ENCODE results near the gene ARHGAP31.
A peak's percentile ranks its signal among the peaks of the same experiment; 100 is the strongest.

ARHGAP31 gene

GRCh38 chr3:119420196-119420595 is 126.0 kb downstream of the ARHGAP31 start:
- TF ChIP-seq SUZ12 (IDR thresholded peaks at IDR 0.05; ENCODE audit: extremely low read depth, insufficient read depth, insufficient read length) (no peak), YY1 (IDR thresholded peaks at IDR 0.05; ENCODE audit: insufficient read depth, insufficient read length) (no peak), ZNF274 (IDR thresholded peaks at IDR 0.05; ENCODE audit: low read depth, low read length) (no peak)
- Histone ChIP-seq H3K9me3 (ENCODE audit: insufficient read depth, low read length) (peaks cover under 1% of the 10 kb centered on the region; the same call in 1 of the 2 replicates), H3K36me3 (ENCODE audit: insufficient read depth, insufficient read length, low read length) (peaks cover 4% of the 10 kb centered on the region), H3K27me3 (ENCODE audit: insufficient read depth, insufficient read length) (no peaks in the 10 kb centered on the region), H3K4me3 (ENCODE audit: insufficient read length, low read depth) (no peak overlapping the region), H3K9ac (ENCODE audit: insufficient read length, low read depth) (no peak overlapping the region), H3K4me1 (ENCODE audit: insufficient read depth, insufficient read length) (no peaks in the 10 kb centered on the region)
- DNase-seq (ENCODE audit: low read depth, low spot score), result peak; percentile 11

DNA sequence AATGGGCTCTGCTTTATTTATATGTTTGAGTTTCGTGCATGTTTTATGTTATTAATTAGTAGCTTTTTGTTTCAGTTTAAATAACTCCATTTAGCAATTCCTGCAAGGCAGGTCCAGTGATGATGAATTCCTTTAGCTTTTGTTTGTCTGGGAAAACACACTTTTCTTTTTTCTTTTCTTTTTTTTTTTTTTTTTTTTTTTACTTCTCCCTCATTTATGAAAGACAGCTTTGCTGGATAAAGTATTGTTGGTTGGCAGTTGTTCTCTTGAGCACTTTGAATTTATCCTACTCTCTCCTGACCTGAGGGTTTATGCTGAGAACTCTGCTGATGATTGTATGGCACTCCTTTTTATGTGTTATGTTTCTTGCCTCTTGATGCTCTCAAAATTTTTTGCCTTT is 133.5 kb downstream of the ARHGAP31 start:
- no peak for DNase-seq (ENCODE audit: low read depth, low spot score)
- no peak overlapping the region for H3K9ac ChIP-seq (ENCODE audit: insufficient read length, low read depth)
- H3K36me3 ChIP-seq (ENCODE audit: insufficient read depth, insufficient read length, low read length), result peaks cover 42% of the 10 kb centered on the region
- H3K4me1 ChIP-seq (ENCODE audit: insufficient read depth, insufficient read length), result no peaks in the 10 kb centered on the region
- TF ChIP-seq ZNF274 (IDR thresholded peaks at IDR 0.05; ENCODE audit: low read depth, low read length) (no peak), YY1 (IDR thresholded peaks at IDR 0.05; ENCODE audit: insufficient read depth, insufficient read length) (no peak), SUZ12 (IDR thresholded peaks at IDR 0.05; ENCODE audit: extremely low read depth, insufficient read depth, insufficient read length) (no peak)
- no peak overlapping the region for H3K4me3 ChIP-seq (ENCODE audit: insufficient read length, low read depth)
- H3K27me3 ChIP-seq (ENCODE audit: insufficient read depth, insufficient read length), result no peaks in the 10 kb centered on the region
- H3K9me3 ChIP-seq (ENCODE audit: insufficient read depth, low read length), result peaks cover 58% of the 10 kb centered on the region

DNA sequence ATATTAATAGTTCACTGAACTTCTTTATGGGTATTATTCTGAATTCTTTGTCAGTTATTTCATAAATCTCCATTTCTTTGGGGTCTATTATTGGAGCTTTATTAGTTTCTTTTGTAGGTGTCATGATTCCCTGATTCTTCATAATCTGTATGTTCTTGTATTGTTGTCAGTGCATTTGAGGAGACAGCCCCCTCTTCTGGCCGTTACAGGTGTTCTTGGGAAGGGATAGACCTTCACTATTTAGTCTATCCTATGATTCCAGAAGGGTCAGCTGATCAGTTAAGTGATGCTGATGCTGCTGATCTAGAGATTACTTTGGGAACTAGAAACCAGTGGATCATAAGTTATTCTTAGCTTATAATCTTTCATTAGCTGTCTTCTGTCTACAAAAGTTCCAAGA is 134.4 kb downstream of the ARHGAP31 start:
- TF ChIP-seq SUZ12 (IDR thresholded peaks at IDR 0.05; ENCODE audit: extremely low read depth, insufficient read depth, insufficient read length) (no peak), YY1 (IDR thresholded peaks at IDR 0.05; ENCODE audit: insufficient read depth, insufficient read length) (no peak), ZNF274 (IDR thresholded peaks at IDR 0.05; ENCODE audit: low read depth, low read length) (no peak)
- Histone ChIP-seq H3K9ac (ENCODE audit: insufficient read length, low read depth) (no peak overlapping the region), H3K9me3 (ENCODE audit: insufficient read depth, low read length) (peaks cover 58% of the 10 kb centered on the region), H3K36me3 (ENCODE audit: insufficient read depth, insufficient read length, low read length) (peaks cover 50% of the 10 kb centered on the region), H3K4me1 (ENCODE audit: insufficient read depth, insufficient read length) (no peaks in the 10 kb centered on the region), H3K4me3 (ENCODE audit: insufficient read length, low read depth) (no peak overlapping the region), H3K27me3 (ENCODE audit: insufficient read depth, insufficient read length) (no peaks in the 10 kb centered on the region)
- DNase-seq (ENCODE audit: low read depth, low spot score), result peak; percentile 25

GRCh38 chr3:119433613-119434325 is 139.6 kb downstream of the ARHGAP31 start:
- TF ChIP-seq YY1 (IDR thresholded peaks at IDR 0.05; ENCODE audit: insufficient read depth, insufficient read length) (no peak), SUZ12 (IDR thresholded peaks at IDR 0.05; ENCODE audit: extremely low read depth, insufficient read depth, insufficient read length) (no peak)
- Histone ChIP-seq H3K4me1 (ENCODE audit: insufficient read depth, insufficient read length) (no peaks in the 10 kb centered on the region), H3K9me3 (ENCODE audit: insufficient read depth, low read length) (peaks cover 22% of the 10 kb centered on the region), H3K36me3 (ENCODE audit: insufficient read depth, insufficient read length, low read length) (peaks cover 97% of the 10 kb centered on the region), H3K9ac (ENCODE audit: insufficient read length, low read depth) (no peak overlapping the region), H3K27me3 (ENCODE audit: insufficient read depth, insufficient read length) (no peaks in the 10 kb centered on the region), H3K4me3 (ENCODE audit: insufficient read length, low read depth) (no peak overlapping the region)
- no peak for DNase-seq (ENCODE audit: low read depth, low spot score)

GRCh38 chr3:119434703-119435102 is 140.5 kb downstream of the ARHGAP31 start:
- Histone ChIP-seq H3K9me3 (ENCODE audit: insufficient read depth, low read length) (peaks cover 12% of the 10 kb centered on the region), H3K4me3 (ENCODE audit: insufficient read length, low read depth) (no peak overlapping the region), H3K27me3 (ENCODE audit: insufficient read depth, insufficient read length) (no peaks in the 10 kb centered on the region), H3K9ac (ENCODE audit: insufficient read length, low read depth) (no peak overlapping the region), H3K4me1 (ENCODE audit: insufficient read depth, insufficient read length) (no peaks in the 10 kb centered on the region), H3K36me3 (ENCODE audit: insufficient read depth, insufficient read length, low read length) (peaks cover 89% of the 10 kb centered on the region)
- TF ChIP-seq YY1 (IDR thresholded peaks at IDR 0.05; ENCODE audit: insufficient read depth, insufficient read length) (no peak), ZNF274 (IDR thresholded peaks at IDR 0.05; ENCODE audit: low read depth, low read length) (no peak), SUZ12 (IDR thresholded peaks at IDR 0.05; ENCODE audit: extremely low read depth, insufficient read depth, insufficient read length) (no peak)
- no peak for DNase-seq (ENCODE audit: low read depth, low spot score)

GRCh38 chr3:119436977-119437376 is 142.8 kb downstream of the ARHGAP31 start:
- peaks cover 85% of the 10 kb centered on the region for H3K36me3 ChIP-seq (ENCODE audit: insufficient read depth, insufficient read length, low read length)
- DNase-seq (ENCODE audit: low read depth, low spot score), result no peak

DNA sequence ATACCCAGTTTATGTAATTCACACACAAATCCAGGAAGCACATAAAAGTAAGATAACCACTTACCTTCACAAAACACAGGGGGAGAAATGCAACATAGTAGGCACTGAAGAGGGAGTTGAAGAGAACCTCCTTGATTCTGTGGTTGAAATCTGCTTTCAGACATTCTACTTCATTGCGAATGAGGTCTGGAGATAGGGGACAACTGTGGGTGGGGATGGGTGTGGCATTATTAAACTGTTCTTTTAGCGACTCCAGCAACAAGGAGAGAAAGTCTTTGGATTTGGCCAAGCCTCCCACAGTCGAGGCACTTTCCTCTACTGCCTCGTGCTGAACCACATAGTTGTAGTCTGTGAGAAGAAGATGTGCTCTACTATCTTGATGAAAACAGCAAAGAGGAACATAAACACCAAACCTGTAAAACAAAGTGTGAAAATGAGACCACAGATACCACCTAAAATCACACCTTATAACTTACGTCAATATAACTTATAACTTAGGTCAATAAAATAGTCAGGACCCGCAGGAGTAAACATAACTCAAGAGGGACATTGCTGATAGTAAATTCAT is 143.6 kb downstream of the ARHGAP31 start:
- no peaks in the 10 kb centered on the region; the same call in 1 of the 2 replicates for H3K9me3 ChIP-seq (ENCODE audit: insufficient read depth, low read length)
- peaks cover 82% of the 10 kb centered on the region for H3K36me3 ChIP-seq (ENCODE audit: insufficient read depth, insufficient read length, low read length)
- no peak overlapping the region for H3K4me3 ChIP-seq (ENCODE audit: insufficient read length, low read depth)
- no peaks in the 10 kb centered on the region for H3K4me1 ChIP-seq (ENCODE audit: insufficient read depth, insufficient read length)
- no peak for DNase-seq (ENCODE audit: low read depth, low spot score)
- TF ChIP-seq SUZ12 (IDR thresholded peaks at IDR 0.05; ENCODE audit: extremely low read depth, insufficient read depth, insufficient read length) (no peak), ZNF274 (IDR thresholded peaks at IDR 0.05; ENCODE audit: low read depth, low read length) (no peak), YY1 (IDR thresholded peaks at IDR 0.05; ENCODE audit: insufficient read depth, insufficient read length) (no peak)
- H3K9ac ChIP-seq (ENCODE audit: insufficient read length, low read depth), result no peak overlapping the region
- H3K27me3 ChIP-seq (ENCODE audit: insufficient read depth, insufficient read length), result no peaks in the 10 kb centered on the region

More at GRCh38 chr3:119436977-119437376, 142.8 kb downstream of the ARHGAP31 start:
- no peaks in the 10 kb centered on the region for H3K9me3 ChIP-seq (ENCODE audit: insufficient read depth, low read length)
- TF ChIP-seq ZNF274 (IDR thresholded peaks at IDR 0.05; ENCODE audit: low read depth, low read length) (no peak), SUZ12 (IDR thresholded peaks at IDR 0.05; ENCODE audit: extremely low read depth, insufficient read depth, insufficient read length) (no peak), YY1 (IDR thresholded peaks at IDR 0.05; ENCODE audit: insufficient read depth, insufficient read length) (no peak)
- H3K27me3 ChIP-seq (ENCODE audit: insufficient read depth, insufficient read length), result no peaks in the 10 kb centered on the region
- no peaks in the 10 kb centered on the region for H3K4me1 ChIP-seq (ENCODE audit: insufficient read depth, insufficient read length)
- H3K4me3 ChIP-seq (ENCODE audit: insufficient read length, low read depth), result no peak overlapping the region
- no peak overlapping the region for H3K9ac ChIP-seq (ENCODE audit: insufficient read length, low read depth)
